AG09319 (cell line): ENCODE results near the gene PIKFYVE.

ENCODE experiments used
- DNase-seq: peaks from one replicate; pipeline ENCODE4 v3.0.0-alpha.2; 2010; ENCODE audit warnings: low read depth; ENCODE audit errors: extremely low read depth
- CTCF ChIP-seq: IDR thresholded peaks from 2 replicates; pipeline ENCODE4 v1.5.1; 2011; ENCODE audit warnings: low read depth, mild to moderate bottlenecking, inconsistent platforms, low read length, moderate library complexity

The PIKFYVE gene

DNA sequence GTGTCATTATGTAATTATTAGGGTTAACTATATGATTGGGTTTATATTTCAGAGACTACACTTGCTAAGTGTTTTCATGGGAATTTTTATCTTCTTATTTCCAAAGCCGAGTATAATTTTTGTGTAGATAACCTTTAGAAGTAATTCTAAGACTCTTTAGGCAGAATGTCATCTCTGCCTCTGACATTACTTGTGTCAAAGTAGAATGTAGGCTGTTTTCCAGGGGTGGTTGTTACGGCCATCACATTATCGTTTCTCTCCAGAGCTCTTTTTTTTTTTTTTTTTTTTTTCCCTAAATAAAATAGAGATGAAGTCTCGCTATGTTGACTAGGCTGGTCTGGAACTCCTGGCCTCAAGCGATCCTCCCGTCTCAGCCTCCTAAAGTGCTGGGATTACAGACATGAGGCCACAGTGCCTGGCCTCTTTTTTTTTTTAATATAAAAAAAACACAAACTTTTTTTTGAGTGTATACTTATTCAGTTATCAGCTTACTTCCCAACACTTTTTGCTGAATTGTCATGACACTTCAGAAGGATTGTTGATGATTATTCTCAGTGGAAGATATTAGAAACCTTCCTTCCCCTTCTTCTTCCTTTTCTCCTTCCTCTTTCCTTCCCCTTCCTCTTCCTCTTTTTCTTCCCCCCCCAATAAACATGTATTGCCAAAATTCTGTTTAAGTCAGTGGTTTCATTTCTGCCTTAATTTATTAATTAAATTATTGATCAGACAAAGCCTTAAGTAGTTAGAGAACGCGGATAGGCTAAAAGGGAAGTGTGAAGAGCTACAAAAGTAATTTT is 2.3 kb downstream of the PIKFYVE start:
- no peak for DNase-seq
- TF ChIP-seq CTCF: no peak

DNA sequence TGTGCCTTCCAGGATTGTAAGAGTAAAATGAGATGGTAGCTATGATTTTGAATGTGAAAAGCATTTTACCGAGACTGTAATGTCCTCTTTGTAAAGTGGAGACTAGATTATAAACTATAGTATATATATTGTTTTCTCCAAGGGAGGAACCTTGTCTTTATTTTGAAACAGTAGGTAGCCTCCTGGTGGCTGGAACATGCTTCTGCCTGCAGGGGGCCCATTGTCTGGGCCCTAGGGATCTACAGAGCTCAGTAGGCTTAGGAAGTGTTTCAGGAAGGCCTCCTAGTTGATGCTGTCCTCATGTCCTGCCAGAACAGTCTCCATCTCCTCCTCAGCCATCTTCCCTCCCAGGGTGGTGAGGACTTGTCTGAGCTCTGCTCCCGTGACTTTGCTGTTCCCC is 3.0 kb downstream of the PIKFYVE start:
- no peak for DNase-seq
- TF ChIP-seq CTCF: no peak

- DNase-seq: no peak
- no peak for TF ChIP-seq CTCF
Measured at GRCh38 chr2:208274748-208275147, 8.7 kb downstream of the PIKFYVE start.

DNA sequence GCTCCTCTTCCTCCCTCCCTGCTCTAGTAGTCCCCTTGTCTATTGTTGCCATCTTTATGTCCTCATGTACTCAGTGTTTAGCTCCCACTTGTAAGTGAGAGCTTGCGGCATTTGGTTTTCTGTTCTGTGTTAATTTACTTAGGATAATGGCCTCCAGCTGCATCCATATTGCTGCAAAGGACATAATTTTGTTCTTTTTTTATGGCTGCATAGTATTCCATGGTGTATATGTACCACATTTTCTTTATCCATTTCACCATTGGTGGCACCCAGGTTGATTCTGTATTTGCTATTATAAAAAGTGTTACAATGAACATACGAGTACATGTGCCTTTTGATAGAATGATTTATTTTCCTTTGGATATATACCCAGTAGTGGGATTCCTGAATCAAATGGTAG is 12.5 kb downstream of the PIKFYVE start:
- no peak for TF ChIP-seq CTCF
- no peak for DNase-seq

GRCh38 chr2:208279236-208279635 is 13.2 kb downstream of the PIKFYVE start:
- no peak for DNase-seq
- no peak for TF ChIP-seq CTCF

DNA sequence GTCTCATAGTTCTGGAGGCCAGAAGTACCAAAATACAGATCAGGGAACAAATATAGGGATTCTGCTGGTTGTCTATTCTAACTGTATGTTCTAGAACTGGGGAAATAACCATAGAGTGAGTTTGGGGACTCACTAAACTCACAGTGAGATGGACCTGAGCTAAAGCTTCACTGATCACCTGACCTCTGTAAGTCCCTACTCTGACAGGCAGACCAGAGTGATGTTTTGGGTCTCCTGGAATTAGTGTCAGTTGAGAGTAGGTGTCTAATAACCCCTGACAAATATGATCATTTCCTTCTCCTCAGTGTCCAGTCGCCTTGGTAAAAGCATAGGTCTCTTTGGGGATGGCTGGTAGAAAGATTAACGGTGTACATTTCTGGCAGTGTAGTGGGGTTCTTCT is 14.2 kb downstream of the PIKFYVE start:
- no peak for TF ChIP-seq CTCF
- no peak for DNase-seq

DNA sequence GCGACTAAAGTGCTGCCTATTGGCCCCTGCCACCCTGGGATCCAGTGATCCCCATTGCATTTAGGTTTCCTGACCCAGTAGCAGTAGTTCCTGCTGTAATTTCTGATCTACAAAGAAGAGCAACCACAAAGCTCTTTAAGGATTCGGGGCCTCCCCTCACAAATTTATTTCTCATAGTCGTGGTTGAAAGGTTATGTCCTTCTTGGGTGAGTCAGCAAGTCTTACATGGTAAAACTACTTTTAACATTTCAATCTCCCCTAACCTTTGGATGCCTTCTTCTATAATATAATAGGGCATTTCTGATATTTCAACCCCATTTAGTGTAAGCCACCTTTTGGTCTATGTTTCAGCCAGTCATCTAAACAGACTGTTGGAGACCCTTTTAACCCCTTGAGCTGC is 14.9 kb downstream of the PIKFYVE start:
- TF ChIP-seq CTCF: no peak
- no peak for DNase-seq
